ENCODE data around the gene C4orf50.

DNA sequence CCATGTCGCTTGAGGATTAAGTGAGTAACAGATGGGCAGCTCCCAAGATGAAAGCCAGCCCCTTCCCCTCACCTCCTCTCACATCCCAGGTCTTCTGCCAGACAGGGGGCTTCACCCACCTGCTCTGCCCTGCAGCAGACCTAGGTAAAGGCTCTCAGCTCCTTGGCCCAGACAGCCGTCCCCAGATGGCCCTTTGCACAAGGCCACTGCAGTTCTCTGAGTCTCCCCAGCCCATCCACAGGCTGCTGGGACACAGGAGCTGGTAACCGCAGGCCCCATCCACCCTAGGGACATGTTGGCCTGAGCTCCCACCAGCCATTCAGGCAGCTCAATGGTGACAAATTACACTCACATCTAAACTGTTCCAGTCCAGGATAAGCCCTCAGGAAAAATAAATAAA, 15.3 kb downstream of the C4orf50 start:
- TF ChIP-seq, protein P1, sequence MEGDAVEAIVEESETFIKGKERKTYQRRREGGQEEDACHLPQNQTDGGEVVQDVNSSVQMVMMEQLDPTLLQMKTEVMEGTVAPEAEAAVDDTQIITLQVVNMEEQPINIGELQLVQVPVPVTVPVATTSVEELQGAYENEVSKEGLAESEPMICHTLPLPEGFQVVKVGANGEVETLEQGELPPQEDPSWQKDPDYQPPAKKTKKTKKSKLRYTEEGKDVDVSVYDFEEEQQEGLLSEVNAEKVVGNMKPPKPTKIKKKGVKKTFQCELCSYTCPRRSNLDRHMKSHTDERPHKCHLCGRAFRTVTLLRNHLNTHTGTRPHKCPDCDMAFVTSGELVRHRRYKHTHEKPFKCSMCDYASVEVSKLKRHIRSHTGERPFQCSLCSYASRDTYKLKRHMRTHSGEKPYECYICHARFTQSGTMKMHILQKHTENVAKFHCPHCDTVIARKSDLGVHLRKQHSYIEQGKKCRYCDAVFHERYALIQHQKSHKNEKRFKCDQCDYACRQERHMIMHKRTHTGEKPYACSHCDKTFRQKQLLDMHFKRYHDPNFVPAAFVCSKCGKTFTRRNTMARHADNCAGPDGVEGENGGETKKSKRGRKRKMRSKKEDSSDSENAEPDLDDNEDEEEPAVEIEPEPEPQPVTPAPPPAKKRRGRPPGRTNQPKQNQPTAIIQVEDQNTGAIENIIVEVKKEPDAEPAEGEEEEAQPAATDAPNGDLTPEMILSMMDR (IDR thresholded peaks at IDR 0.05): no peak
- no peak for TF ChIP-seq POLR2A (IDR thresholded peaks at IDR 0.05)
